Endometrial microvascular endothelial cells (primary cell): Measurements from ENCODE around the gene DNM3. TPM values are rescaled to one million over a fixed set of nuclear protein-coding genes. Genes with fewer than 3 reads are reported as not detected.

ENCODE experiments used
- in situ Hi-C: cut with HindIII; loops from 2 replicates; pipeline ENCODE4 v1.10.0; 2017; ENCODE audit warnings: low sequenced_read_pairs, low pct_unique_long_range_greater_than_20kb; ENCODE audit errors: inconsistent ontology term
- total RNA-seq: library from RNA; depleted of rRNA; stranded (reverse); fragments of >200 nt; gene quantifications from one replicate; pipeline ENCODE4 v1.2.3, GENCODE V29; 2015; ENCODE audit errors: inconsistent ontology term

DNM3 gene
- total RNA-seq, 1 donor from 2014 or later = 0.84 TPM

- in situ Hi-C loops = no loop called here
These were observed 267.0 kb downstream of the DNM3 start for GRCh38 chr1:172108161-172108893.

- in situ Hi-C loops = no loop called here
These were observed 268.1 kb downstream of the DNM3 start for GRCh38 chr1:172109359-172109758.

GRCh38 chr1:172112576-172112975 is 271.3 kb downstream of the DNM3 start:
- in situ Hi-C loops = no loop called here

GRCh38 chr1:172117800-172118199 is 276.5 kb downstream of the DNM3 start:
- in situ Hi-C loops = no loop called here

- in situ Hi-C loops = no loop called here
These were observed 277.3 kb downstream of the DNM3 start for GRCh38 chr1:172118618-172119017.

GRCh38 chr1:172119184-172119583 is 277.9 kb downstream of the DNM3 start:
- in situ Hi-C loops = no loop called here

GRCh38 chr1:172120381-172120780 is 279.1 kb downstream of the DNM3 start:
- in situ Hi-C loops = no loop called here

- in situ Hi-C loops = no loop called here
These were observed 279.9 kb downstream of the DNM3 start for GRCh38 chr1:172121081-172121717.

- in situ Hi-C loops = no loop called here
These were observed 281.1 kb downstream of the DNM3 start for GRCh38 chr1:172122381-172122780.

- in situ Hi-C loops = no loop called here
These were observed 284.0 kb downstream of the DNM3 start for GRCh38 chr1:172125250-172125649.

- in situ Hi-C loops = no loop called here
These were observed 284.6 kb downstream of the DNM3 start for GRCh38 chr1:172125812-172126430.

- in situ Hi-C loops = no loop called here
These were observed 291.5 kb downstream of the DNM3 start for GRCh38 chr1:172132836-172133235.

GRCh38 chr1:172134087-172134731 is 292.9 kb downstream of the DNM3 start:
- in situ Hi-C loops = no loop called here

GRCh38 chr1:172135076-172135672 is 293.9 kb downstream of the DNM3 start:
- in situ Hi-C loops = no loop called here

- in situ Hi-C loops = no loop called here
These were observed 294.8 kb downstream of the DNM3 start for GRCh38 chr1:172135978-172136610.

- in situ Hi-C loops = no loop called here
These were observed 295.6 kb downstream of the DNM3 start for GRCh38 chr1:172136925-172137324.

GRCh38 chr1:172137703-172138454 is 296.6 kb downstream of the DNM3 start:
- in situ Hi-C loops = no loop called here

- in situ Hi-C loops = no loop called here
These were observed 297.3 kb downstream of the DNM3 start for GRCh38 chr1:172138634-172139033.
